ENCODE measurements around the gene TRAF5. TPM values are rescaled to one million over a fixed set of nuclear protein-coding genes. Genes with fewer than 3 reads are reported as not detected.

TRAF5 gene
- total RNA-seq, 1 donor from 2014 or later = 73.1 TPM

- no peak for ATAC-seq (ENCODE audit: low read depth)
- H3K4me1 Mint-ChIP-seq = peaks cover 39% of the 10 kb centered on the region
- DNase-seq = no peak
Measured at GRCh38 chr1:211355873-211356272, 29.2 kb downstream of the TRAF5 start.

DNA sequence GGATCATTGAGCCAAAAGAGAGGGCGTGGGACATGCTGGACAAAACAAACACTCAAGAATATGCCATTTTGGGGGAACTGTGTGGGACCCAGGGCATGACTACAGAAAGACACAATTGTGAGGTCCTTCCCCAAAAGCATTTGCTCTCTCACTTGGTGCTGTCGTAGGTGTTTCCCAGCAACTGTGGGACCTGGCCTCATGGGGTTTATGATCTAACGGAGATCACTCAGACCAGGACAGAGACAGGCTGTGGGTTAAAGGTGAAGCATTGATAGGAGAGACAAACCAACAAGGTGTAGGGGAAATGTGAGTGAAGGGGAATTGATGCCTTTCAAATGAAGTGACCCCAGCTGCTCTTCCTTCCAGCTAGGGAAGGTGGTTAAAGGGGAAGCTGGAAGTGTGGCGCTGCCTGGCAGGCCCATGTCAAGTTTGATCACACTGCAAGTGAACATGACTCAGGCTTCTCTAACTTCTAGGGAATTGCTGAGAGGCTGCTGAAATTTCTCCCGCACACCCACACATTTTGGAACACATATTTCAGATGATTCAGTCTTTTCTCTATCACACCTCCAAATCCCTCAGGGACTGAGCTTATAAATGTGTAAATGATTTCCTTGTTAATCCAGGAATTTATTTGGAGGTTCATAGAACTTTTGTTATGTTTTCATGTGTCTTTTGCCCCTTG is 30.2 kb downstream of the TRAF5 start:
- Mint-ChIP-seq H3K4me3 (no peak overlapping the region), H3K36me3 (ENCODE audit: low read depth) (peaks cover 73% of the 10 kb centered on the region), H3K4me1 (peaks cover 31% of the 10 kb centered on the region), H3K27me3 (no peaks in the 10 kb centered on the region), H3K27ac (no peak overlapping the region), H3K9me3 (no peaks in the 10 kb centered on the region)
- ChIA-PET CTCF (interaction anchor here (0.5 to 4.7 kb wide), 3 partner anchors 30 to 908 kb away, joined by 3 to 34 read pairs (median 3); partner anchors contain the start of gene TRAF5), POLR2A (no interaction called here)
- TF ChIP-seq CTCF (IDR thresholded peaks at IDR 0.05) = no peak
- intact Hi-C loops (cut with micrococcal nuclease) = loop anchor here (10.0 kb wide), 1 partner anchor 772 kb away; no protein-coding TSS in a partner anchor
- ATAC-seq (ENCODE audit: low read depth) (no peak), DNase-seq (no peak)

More at GRCh38 chr1:211355873-211356272, 29.2 kb downstream of the TRAF5 start:
- Mint-ChIP-seq H3K36me3 (ENCODE audit: low read depth) (peaks cover 72% of the 10 kb centered on the region), H3K27me3 (no peaks in the 10 kb centered on the region), H3K4me3 (no peak overlapping the region), H3K27ac (no peak overlapping the region), H3K9me3 (no peaks in the 10 kb centered on the region)
- POLR2A ChIA-PET = no interaction called here
- no peak for TF ChIP-seq CTCF (IDR thresholded peaks at IDR 0.05)
- intact Hi-C loops (cut with micrococcal nuclease) = loop anchor here (10.0 kb wide), 1 partner anchor 771 kb away; no protein-coding TSS in a partner anchor
- CTCF ChIA-PET = interaction anchor here (0.8 to 4.7 kb wide), 4 partner anchors 19 to 32 kb away, joined by 3 to 34 read pairs (median 9); partner anchors contain the start of gene TRAF5

- DNase-seq = no peak
- Mint-ChIP-seq H3K27ac (no peak overlapping the region), H3K9me3 (no peaks in the 10 kb centered on the region), H3K27me3 (no peaks in the 10 kb centered on the region), H3K4me1 (peaks cover 14% of the 10 kb centered on the region), H3K4me3 (no peak overlapping the region), H3K36me3 (ENCODE audit: low read depth) (peaks cover 73% of the 10 kb centered on the region)
- no peak for TF ChIP-seq CTCF (IDR thresholded peaks at IDR 0.05)
- ATAC-seq (ENCODE audit: low read depth) = no peak
- intact Hi-C loops (cut with micrococcal nuclease) = loop anchor here (10.0 kb wide), 1 partner anchor 774 kb away; no protein-coding TSS in a partner anchor
- ChIA-PET CTCF (interaction anchor here (1.0 kb wide), 1 partner anchor 35 kb away, joined by 4 read pairs; no protein-coding TSS in a partner anchor), POLR2A (interaction anchor here (0.7 kb wide), 1 partner anchor 929 kb away, joined by 3 read pairs; no protein-coding TSS in a partner anchor)
Measured at GRCh38 chr1:211358685-211359084, 32.1 kb downstream of the TRAF5 start.

DNA sequence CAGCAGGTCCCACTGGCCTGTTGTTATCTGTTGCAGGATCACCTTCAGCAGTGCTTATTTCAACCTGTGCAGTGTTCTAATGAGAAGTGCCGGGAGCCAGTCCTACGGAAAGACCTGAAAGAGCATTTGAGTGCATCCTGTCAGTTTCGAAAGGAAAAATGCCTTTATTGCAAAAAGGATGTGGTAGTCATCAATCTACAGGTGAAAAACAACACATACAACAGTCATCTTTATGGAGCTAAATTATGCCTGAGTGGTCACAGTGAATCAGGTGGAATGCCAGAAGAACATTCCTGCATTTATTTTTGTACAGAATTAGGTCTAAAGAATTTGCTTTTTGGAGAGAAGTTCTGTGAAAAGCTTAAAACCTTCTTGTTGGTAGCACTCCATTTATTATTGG is 33.2 kb downstream of the TRAF5 start:
- CTCF ChIA-PET = interaction anchor here (2.1 kb wide), 1 partner anchor 37 kb away, joined by 8 read pairs; no protein-coding TSS in a partner anchor
- Mint-ChIP-seq H3K9me3 (no peaks in the 10 kb centered on the region), H3K4me1 (peaks cover 4% of the 10 kb centered on the region), H3K27ac (peak overlapping the region; percentile 57), H3K4me3 (no peak overlapping the region), H3K36me3 (ENCODE audit: low read depth) (peaks cover 71% of the 10 kb centered on the region), H3K27me3 (no peaks in the 10 kb centered on the region)
- POLR2A ChIA-PET = no interaction called here
- no peak for DNase-seq
- intact Hi-C loops (cut with micrococcal nuclease) = loop anchor here (10.0 kb wide), 1 partner anchor 775 kb away; no protein-coding TSS in a partner anchor
- TF ChIP-seq CTCF (IDR thresholded peaks at IDR 0.05) = no peak
- ATAC-seq (ENCODE audit: low read depth) = no peak

GRCh38 chr1:211361202-211361601 is 34.6 kb downstream of the TRAF5 start:
- H3K36me3 Mint-ChIP-seq (ENCODE audit: low read depth) = peaks cover 75% of the 10 kb centered on the region
- no peaks in the 10 kb centered on the region for H3K27me3 Mint-ChIP-seq
- no peaks in the 10 kb centered on the region for H3K9me3 Mint-ChIP-seq
- POLR2A ChIA-PET = no interaction called here
- no peak for ATAC-seq (ENCODE audit: low read depth)
- H3K4me1 Mint-ChIP-seq = no peaks in the 10 kb centered on the region
- no peak overlapping the region for H3K4me3 Mint-ChIP-seq
- intact Hi-C loops (cut with micrococcal nuclease) = no loop called here
- no peak for DNase-seq
- no peak overlapping the region for H3K27ac Mint-ChIP-seq
- no peak for TF ChIP-seq CTCF (IDR thresholded peaks at IDR 0.05)
- CTCF ChIA-PET = interaction anchor here (2.1 kb wide), 1 partner anchor 38 kb away, joined by 8 read pairs; no protein-coding TSS in a partner anchor
